Keratinocyte (primary cell): Measurements from ENCODE around the gene LRRN3.

Experiments used
- CTCF ChIP-seq, 3 experiments: IDR thresholded peaks in 1 of 3; conservative IDR thresholded peaks in 1 of 3; optimal IDR thresholded peaks in 1 of 3; 2 replicates in 2 of 3; 3 replicates in 1 of 3; pipeline versions ENCODE3 to v1.5.1; 2011; ENCODE audit warnings: low read length in 3 of 3, mild to moderate bottlenecking in 3 of 3, moderate library complexity in 2 of 3, control low read depth in 1 of 3, inconsistent platforms in 1 of 3; ENCODE audit not compliant: insufficient read depth in 2 of 3; ENCODE audit errors: extremely low read depth in 1 of 3
- EZH2 ChIP-seq: IDR thresholded peaks from one replicate; pipeline ENCODE4 v1.6.1; 2012; ENCODE audit warnings: inconsistent platforms, mild to moderate bottlenecking, low read length, moderate library complexity

- no peak for TF ChIP-seq CTCF (optimal IDR thresholded peaks at IDR 0.05 in 1 of 3, IDR thresholded peaks at IDR 0.05 in 1 of 3, conservative IDR thresholded peaks at IDR 0.05 in 1 of 3; ENCODE audit: extremely low read depth in 1 of 3, insufficient read depth in 2 of 3, low read length in 3 of 3)
- no peak for TF ChIP-seq EZH2
These were observed 41.9 kb downstream of the LRRN3 start for GRCh38 chr7:111132833-111133232.
